Heart left ventricle (tissue), 13 donors: ENCODE data around the gene PXK.

Experiments
- CTCF ChIP-seq, 12 donors: fragments of 200-600 bp; sonication (generic) in 4 of 12; IDR thresholded peaks; one replicate each; pipeline versions ENCODE4 v1.5.0 to v1.8.0; 2018 to 2022; ENCODE audit warnings: antibody characterized with exemption in 12 of 12, mild to moderate bottlenecking in 5 of 12
- POLR2A ChIP-seq, 2 donors: fragments of 450-650 bp; IDR thresholded peaks; one replicate each; pipeline ENCODE4 v1.6.1; 2017; ENCODE audit warnings: antibody characterized with exemption in 2 of 2, mild to moderate bottlenecking in 2 of 2, moderate library complexity in 2 of 2
- donor health status: ischemic (EF 13 %, LVEDD 7.1; RV severe dilation, severe dysfunction).
- donor health status: DM: no; HTN: yes; CAD: no.
- donor health status: DM: no; HTN: no; CAD: no.
- donor health status: ischemic (EF 25% LVEDD 6.9; RV normal size, moderate dysfunction).
- donor health status: ischemic (EF 25% LVEDD 5.7; RV mildly dilated, moderate dysfunction).
- donor health status: ischemic (EF 35%, LVEDD 5.7; RV mildly dilated, moderate dysfunction).
- donor health status: nonischemic (EF 11% LVEDD 7.7; RV severe dilation, severe dysfunction).
- donor health status: DM: yes; HTN: yes; CAD: no.
- donor health status: PGD.
- donor health status: ischemic (EF 29% LVEDD 5.4; RV normal size, mild dysfunction).
- donor health status: nonischemic (EF 23%, LVEDD 6.1; RV moderate dilation, normal function).

DNA sequence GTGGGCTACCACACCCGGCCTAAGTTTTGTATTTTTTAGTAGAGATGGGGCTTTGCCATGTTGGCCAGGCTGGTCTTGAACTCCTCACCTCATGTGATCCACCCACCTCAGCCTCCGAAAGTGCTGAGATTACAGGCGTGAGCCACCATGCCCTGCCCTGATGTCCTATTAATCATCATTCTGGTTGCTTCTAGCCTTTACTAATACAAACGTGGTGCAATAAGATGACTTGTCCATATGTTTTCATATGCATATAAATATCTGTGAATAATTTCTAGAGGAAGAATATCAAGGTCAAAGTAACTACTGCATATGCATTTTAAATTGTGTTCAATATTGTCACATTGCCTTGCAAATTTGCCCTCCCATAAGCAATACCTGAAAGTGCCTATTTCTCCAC is 126.5 kb downstream of the PXK start:
- TF ChIP-seq CTCF (IDR thresholded peaks at IDR 0.05) (no peak), POLR2A (IDR thresholded peaks at IDR 0.05) (no peak)
